ENCODE measurements around the gene PIP4K2A. TPM values are rescaled to one million over a fixed set of nuclear protein-coding genes. Genes with fewer than 3 reads are reported as not detected.

The PIP4K2A gene
- polyA plus RNA-seq, 1 experiment: 24.1 TPM

DNA sequence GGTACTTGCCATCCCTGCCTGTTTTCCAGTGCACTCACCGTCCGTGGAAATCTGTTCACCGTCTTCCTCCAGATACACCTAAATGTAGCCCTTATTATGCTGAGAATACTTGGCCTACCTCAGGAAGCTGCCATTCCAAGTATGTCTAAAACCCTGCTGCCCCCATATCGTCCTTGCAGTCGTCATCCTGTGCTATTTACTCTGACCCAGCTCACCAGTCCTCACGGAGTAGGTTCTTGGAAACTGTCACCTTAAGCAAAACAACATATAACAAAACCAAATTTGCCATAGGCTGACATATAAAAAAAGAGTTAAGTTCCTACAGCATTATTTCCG, 880 bp upstream of the PIP4K2A start:
- Histone ChIP-seq H3K27ac (ENCODE audit: low read depth, low read length) (no peak overlapping the region), H3K4me3 (ENCODE audit: low read depth, low read length) (no peak overlapping the region; the same call in 1 of the 2 replicates), H3K9me3 (ENCODE audit: control insufficient read depth, insufficient read depth, low read length) (no peaks in the 10 kb centered on the region), H3K27me3 (ENCODE audit: control insufficient read depth, insufficient read depth, low read length) (no peaks in the 10 kb centered on the region)
- TF ChIP-seq, protein P1, sequence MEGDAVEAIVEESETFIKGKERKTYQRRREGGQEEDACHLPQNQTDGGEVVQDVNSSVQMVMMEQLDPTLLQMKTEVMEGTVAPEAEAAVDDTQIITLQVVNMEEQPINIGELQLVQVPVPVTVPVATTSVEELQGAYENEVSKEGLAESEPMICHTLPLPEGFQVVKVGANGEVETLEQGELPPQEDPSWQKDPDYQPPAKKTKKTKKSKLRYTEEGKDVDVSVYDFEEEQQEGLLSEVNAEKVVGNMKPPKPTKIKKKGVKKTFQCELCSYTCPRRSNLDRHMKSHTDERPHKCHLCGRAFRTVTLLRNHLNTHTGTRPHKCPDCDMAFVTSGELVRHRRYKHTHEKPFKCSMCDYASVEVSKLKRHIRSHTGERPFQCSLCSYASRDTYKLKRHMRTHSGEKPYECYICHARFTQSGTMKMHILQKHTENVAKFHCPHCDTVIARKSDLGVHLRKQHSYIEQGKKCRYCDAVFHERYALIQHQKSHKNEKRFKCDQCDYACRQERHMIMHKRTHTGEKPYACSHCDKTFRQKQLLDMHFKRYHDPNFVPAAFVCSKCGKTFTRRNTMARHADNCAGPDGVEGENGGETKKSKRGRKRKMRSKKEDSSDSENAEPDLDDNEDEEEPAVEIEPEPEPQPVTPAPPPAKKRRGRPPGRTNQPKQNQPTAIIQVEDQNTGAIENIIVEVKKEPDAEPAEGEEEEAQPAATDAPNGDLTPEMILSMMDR (IDR thresholded peaks at IDR 0.05; ENCODE audit: low read depth, low read length): no peak
- DNase-seq (ENCODE audit: low read depth, low spot score): no peak
- CTCF ChIA-PET: interaction anchor here (0.6 kb wide), 2 partner anchors 31 to 132 kb away, joined by 3 read pairs; no protein-coding TSS in a partner anchor
- POLR2A ChIA-PET: no interaction called here

DNA sequence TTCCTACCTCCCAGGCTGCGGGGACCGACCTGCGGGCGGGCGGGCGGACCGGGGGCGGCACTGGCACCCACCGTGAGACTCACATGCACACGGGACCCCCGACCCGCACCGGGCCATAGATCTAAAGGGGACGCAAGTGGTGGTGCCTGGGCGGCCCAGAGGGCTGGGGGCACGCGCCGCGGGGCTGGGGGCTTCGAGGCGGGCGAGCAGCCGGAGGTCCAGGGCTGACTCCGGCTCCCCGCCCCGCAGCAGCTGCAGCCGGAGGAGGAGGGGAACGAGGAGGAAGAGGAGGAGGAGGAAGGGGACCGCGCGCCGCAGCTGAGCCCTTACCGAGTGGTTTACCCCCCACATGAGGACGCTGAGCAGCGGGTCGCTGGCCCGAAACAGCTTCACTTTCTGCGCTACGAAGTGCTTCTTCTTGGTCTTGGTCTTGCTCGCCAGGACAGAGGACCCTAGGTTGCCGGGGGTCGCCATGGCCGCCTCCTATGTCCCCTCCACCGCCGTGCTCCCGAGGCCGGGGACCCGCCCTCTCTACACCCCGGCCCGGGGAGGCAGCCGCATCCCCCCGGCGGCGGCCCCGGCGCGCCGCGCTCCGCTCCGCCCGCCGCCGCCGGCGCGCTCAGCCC, 412 bp downstream of the PIP4K2A start:
- ChIA-PET CTCF (no interaction called here), POLR2A (interaction anchor here (0.6 to 1.2 kb wide), 5 partner anchors 9 to 374 kb away, joined by 3 to 4 read pairs (median 3); no protein-coding TSS in a partner anchor)
- Histone ChIP-seq H3K9me3 (ENCODE audit: control insufficient read depth, insufficient read depth, low read length) (no peaks in the 10 kb centered on the region), H3K27ac (ENCODE audit: low read depth, low read length) (peak overlapping the region; percentile 31), H3K4me3 (ENCODE audit: low read depth, low read length) (peak overlapping the region; percentile 96), H3K27me3 (ENCODE audit: control insufficient read depth, insufficient read depth, low read length) (no peaks in the 10 kb centered on the region)
- DNase-seq (ENCODE audit: low read depth, low spot score): no peak
- TF ChIP-seq, protein P1 (IDR thresholded peaks at IDR 0.05; ENCODE audit: low read depth, low read length): no peak

DNA sequence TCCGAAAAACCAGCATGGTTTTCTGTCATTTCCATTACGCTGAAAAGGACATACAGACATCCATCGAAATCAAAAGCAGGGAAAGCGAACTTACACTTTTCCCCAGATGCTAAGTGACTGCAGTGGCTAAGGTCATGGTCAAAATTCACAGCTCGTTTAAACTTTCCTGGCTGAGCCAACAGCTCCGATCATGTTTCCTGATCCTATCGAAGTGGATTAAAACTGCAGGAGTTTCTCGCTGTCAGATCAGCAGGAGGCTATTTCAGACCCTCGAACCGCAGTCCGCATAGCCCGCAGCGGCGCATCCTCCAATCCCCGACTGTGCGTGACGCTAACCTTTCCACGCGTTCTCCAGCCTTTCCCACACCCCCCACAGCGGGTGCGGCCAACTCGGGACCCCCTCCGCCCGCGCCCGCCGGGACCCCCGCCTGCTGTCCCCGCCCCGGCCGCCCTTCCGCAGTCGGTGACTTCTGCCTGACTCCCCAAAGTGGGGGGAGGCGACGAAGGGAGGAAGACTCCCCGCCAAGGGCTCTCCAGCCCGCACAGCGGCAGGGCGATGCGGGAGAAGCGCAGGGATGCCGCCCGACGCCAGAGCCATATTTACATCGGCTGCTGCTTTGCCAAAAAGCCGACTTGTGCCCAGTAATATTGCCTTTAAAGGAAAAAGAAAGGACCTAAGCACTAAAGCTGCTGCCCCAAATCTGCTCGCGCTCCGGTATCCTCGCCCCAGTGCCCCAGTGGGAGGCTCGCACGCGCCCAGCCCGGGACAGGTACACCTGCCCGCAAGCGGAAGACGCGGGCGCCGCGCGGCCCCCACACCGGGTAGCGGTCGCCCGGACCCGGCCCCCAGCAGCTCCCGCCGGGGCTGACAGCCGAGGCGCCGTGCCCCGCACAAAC, 1.2 kb downstream of the PIP4K2A start:
- ChIA-PET CTCF (interaction anchor here (1.0 to 1.7 kb wide), 2 partner anchors 19 to 139 kb away, joined by 3 to 9 read pairs; no protein-coding TSS in a partner anchor), POLR2A (interaction anchor here (0.6 to 1.2 kb wide), 8 partner anchors 9 to 373 kb away, joined by 3 to 7 read pairs (median 4); no protein-coding TSS in a partner anchor)
- DNase-seq (ENCODE audit: low read depth, low spot score): no peak
- H3K4me3 ChIP-seq (ENCODE audit: low read depth, low read length): peak overlapping the region; percentile 96
- H3K9me3 ChIP-seq (ENCODE audit: control insufficient read depth, insufficient read depth, low read length): no peaks in the 10 kb centered on the region
- H3K27me3 ChIP-seq (ENCODE audit: control insufficient read depth, insufficient read depth, low read length): no peaks in the 10 kb centered on the region
- TF ChIP-seq, protein P1 (IDR thresholded peaks at IDR 0.05; ENCODE audit: low read depth, low read length): no peak
- peak overlapping the region; percentile 22 for H3K27ac ChIP-seq (ENCODE audit: low read depth, low read length)

DNA sequence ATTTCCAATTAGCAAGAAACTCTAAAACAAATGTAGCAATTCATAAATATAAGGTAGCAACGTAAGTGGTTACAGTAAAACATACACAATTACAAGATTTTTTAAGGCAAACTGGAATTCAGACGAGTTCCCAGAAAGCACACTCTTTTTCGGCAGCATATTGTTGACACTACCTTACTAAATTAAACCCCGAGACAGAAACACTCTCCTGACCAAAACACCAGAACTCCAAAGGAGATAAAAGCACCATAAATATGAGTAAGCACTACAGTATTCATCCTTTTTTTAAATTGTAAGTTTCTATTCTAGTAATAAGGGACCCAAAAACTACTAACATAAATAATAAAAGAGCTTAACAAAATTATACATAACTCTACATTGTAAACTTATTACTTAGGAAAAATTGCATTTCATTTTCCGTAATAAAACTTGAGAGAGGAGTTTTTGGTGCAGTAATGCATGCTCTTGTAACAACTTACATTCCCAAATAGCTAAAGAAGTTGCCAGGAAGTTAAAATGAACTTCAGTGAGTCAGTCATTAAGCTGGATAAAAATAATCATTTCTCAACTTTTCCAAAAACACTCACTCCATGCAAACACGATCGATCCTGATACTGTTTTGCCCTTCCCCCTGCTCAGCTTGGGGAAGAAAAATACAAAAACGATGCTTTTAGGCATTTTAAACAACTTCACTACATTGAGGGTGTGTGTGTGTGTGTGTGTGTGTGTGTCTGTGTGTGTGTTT, 2.0 kb downstream of the PIP4K2A start:
- H3K27ac ChIP-seq (ENCODE audit: low read depth, low read length): no peak overlapping the region
- TF ChIP-seq, protein P1 (IDR thresholded peaks at IDR 0.05; ENCODE audit: low read depth, low read length): no peak
- ChIA-PET POLR2A (interaction anchor here (0.7 to 1.0 kb wide), 3 partner anchors 92 to 369 kb away, joined by 4 to 7 read pairs (median 5); no protein-coding TSS in a partner anchor), CTCF (interaction anchor here (1.0 to 1.7 kb wide), 2 partner anchors 18 to 138 kb away, joined by 3 to 9 read pairs; no protein-coding TSS in a partner anchor)
- no peak for DNase-seq (ENCODE audit: low read depth, low spot score)
- peak overlapping the region; percentile 96 for H3K4me3 ChIP-seq (ENCODE audit: low read depth, low read length)
- H3K27me3 ChIP-seq (ENCODE audit: control insufficient read depth, insufficient read depth, low read length): no peaks in the 10 kb centered on the region
- H3K9me3 ChIP-seq (ENCODE audit: control insufficient read depth, insufficient read depth, low read length): no peaks in the 10 kb centered on the region
